NCI-H82 (cell line): ENCODE data around the gene CNIH4.
"Not testable (repeated sequence)": the region's sequence is repeated elsewhere in the genome, so short reads cannot be mapped to it uniquely, and the experiment has no call there.

Experiments
- DNase-seq: peaks from one replicate; lab custom pipeline; 2025; lab: John Stamatoyannopoulos, UW

CNIH4 gene

DNA sequence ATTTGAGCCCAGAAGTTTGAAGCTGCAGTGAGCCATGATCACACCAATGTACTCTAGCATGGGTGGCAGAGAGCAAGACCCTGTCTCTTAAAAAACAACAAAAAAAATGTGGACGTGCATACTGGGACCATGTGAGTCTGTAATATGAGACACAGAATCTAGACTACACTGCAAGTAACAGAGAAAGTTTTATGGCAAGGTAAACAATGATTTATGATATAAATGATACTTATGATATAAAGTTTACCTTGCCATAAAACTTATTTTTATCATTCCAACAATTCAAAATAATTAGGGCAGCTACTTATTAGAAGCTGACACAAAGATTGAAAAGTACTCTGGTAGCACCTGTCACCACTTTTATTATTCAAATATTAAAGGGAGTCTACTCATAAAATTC lies 43.2 kb downstream of the CNIH4 start:
- no peak for DNase-seq

DNA sequence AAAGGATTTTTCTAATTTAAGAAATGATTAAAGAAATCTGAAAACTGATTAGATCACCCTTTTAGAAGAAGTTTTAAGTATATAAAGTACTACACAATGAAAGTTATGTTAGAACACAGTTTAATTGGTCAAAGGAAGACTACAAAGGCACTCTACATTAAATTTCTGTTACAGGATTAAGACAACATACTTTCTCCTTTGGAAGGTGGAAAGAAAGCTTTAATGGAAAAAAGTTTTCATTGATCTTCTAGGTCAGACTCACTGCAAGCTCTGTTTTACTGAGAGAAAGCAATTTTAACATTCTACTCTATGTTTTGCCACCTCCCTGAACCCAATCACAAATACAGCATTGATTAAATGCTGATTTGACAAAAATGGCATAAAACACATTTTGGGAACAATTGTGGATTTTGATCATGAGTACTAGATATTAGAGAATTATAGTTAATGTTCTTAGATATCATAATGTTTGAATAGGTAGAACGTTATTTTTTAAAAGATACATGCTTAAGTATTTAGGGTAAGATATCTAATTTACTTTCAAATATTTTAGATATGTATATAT lies 45.9 kb downstream of the CNIH4 start:
- DNase-seq = no peak

DNA sequence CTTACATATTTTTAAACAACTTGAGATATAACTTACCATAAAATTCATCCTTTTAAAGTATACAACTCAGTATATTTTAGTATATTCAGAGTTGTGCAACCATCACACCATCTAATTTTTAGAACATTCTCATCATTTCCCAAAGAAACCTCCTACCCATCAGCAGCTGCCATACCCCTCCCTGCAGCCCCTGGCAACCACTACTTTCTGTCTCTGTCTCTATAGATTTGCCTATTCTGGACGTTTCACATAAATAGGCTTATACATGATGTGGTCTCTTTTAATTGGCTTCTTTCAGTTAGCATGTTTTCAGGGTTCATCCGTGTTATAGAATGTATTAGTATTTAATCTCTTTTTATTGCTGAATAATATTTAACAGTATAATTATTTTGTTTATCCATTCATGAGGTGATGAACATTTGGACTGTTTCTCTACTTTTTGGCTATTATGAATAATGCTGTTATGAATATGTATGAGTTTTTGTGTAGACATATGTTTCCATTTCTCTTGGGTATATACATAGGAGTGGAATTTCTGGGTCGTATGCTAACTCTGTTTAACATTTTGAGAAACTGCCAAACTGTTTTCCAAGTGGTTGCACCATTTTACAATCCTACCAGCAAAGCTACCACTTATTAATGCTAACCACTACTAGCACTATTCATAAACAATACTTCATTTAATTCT lies 48.4 kb downstream of the CNIH4 start:
- no peak for DNase-seq

DNA sequence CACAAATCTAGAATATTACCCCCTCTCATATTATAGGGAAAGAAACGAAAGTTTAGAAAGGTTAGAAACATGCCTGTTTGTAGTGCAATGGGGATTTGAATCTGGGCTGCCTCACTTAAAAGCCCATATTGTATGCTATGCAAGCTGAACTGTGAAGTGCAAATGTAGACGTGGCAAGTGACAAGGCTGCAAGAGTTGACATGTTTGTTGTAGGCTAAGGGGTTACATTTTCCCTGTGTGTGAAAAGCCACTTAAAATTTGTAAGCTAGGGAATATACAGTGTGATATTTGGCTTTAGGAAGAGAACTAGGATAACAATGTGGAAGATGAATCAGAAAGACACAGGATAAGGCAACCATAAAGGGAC lies 48.9 kb downstream of the CNIH4 start:
- DNase-seq = no peak

DNA sequence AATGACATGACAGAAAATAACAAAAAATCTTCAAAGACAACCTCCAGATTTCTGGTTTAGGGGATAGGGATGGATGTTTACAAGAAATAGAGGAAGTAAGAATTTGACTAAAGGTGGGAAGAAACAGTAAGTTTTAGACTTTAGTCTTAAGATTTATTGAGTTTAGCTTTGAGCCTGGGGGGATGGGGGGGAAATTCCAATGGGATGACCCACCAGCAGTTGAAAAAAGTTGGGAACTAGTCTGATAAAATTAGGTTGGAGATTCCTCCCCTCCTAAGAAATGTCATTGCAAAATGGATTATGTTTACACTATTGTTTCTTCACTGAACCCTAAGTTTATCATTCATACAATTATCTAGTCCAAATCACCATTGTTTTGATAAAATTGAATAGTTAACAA lies 49.5 kb downstream of the CNIH4 start:
- no peak for DNase-seq

DNA sequence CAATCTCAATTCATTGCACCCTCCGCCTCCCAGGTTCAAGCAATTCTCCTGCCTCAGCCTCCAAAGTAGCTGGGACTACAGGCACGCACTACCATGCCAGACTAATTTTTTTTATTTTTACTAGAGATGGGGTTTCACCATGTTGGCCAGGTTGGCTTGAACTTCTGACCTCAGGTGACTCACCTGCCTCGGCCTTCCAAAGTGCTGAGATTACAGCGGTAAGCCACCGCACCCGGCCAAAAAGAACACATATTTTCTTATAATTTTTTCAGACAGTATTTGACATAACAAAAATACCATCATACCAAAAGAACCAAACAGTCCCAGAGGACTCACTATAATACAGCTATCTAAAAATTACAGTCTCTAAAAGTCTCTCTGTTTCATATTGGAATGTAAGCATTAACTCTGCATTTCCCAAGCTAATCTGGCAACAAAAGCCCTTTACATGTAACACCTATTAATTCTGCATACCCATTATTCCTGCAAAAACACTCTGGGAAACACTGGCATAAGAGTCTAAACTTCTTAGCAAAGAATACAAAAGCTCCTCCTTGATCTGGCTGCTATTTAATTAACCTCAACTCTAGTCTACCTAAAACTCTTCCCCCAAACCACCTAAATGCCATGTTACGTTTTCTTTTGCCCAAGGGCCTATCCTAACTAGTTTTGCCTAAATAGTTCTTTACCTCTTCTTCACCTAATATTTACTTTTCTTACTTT lies 51.1 kb downstream of the CNIH4 start:
- no peak for DNase-seq

DNA sequence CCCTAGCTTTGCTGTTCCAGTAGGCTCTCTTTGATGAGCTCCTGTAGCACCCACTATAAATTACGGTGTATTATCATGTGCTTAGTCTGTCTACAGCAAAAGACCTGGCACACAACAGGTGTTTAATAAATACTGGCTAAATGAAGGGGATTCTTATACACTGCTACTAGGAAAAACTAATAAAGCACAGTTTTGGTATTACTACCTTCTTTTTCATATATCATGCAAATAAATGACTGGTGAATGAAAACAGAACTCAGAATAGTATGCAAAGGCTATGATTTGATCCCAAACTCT lies 51.6 kb downstream of the CNIH4 start:
- no peak for DNase-seq

DNA sequence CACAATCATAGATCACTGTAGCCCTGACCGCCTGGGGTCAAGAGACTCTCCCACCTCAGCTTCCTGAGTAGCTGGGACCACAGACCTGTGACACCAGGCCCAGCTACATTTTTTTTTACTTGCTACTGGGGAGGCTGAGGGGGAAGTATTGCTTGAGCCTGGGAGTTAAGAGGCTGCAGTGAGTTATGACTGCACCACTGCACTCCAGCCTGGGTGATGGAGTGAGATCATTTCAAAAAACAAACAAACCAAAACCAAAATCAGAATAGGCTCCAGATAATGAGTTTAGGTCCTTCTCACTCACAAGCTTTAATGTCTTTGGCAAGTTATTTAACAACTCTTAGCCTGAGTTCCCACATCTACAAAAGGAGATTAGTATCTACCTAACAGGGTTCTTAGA lies 55.1 kb downstream of the CNIH4 start:
- no peak for DNase-seq

DNA sequence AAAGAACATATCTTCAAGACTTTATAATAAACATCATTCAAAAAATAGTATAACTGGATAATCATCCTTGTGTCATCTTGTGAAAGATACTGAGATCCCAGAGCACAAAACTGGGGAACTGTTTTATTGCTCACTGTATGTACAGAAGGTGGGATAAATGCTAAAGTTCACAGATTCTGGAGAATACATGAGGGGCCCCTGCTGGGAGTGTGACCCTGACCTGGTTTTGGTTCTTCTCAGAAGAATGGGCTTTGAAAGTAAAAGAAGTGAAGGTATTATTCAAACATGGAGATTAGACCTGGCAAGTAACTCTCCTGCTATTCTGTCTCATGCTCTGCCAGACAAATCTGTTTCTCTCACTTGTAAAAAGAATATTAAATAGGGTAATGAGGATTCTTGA lies 63.4 kb downstream of the CNIH4 start:
- DNase-seq = no peak

DNA sequence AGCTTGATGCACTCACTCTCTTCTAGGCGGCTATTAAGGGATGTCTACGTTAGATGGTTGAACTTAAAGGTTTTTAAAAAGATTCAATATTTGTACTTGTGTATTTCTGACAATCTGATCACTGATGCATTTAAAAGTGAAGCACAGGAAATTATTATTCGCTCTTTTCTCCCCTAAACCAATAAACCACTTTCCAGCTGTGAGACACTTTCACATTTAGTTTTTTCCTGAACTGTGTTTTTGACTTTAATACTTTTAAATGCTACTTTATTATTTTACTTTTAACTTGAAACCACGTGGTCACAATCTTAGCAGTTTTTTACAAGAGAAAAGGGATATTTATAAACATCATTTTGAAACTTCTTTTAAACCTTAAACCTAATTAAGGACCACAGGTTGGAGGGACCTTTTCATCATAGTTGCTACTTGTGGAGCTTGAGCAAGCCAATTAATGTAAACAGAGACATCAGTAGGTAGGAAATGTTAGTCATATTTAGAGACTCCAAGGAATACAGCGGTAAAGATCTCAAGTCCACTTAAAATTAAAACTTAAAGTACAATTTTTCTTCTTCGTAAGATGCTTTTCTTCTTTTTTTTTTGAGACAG lies 68.7 kb downstream of the CNIH4 start:
- DNase-seq = no peak

DNA sequence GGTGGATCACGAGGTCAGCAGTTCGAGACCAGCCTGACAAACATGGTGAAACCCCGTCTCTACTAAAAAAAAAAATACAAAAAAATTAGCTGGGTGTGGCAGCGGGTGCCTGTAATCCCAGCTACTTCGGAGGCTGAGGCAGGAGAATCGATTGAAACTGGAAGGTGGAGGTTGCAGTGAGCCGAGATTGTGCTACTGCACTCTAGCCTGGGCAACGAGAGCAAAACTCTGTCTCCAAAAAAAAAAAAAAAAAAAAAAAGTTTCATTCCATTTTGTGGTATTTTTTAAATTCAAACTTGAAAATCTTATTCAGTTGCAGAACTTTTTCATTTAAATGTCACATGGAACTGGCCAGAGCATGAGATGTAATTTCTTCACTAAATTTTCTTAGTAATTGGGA lies 70.2 kb downstream of the CNIH4 start:
- not testable (repeated sequence) for DNase-seq

DNA sequence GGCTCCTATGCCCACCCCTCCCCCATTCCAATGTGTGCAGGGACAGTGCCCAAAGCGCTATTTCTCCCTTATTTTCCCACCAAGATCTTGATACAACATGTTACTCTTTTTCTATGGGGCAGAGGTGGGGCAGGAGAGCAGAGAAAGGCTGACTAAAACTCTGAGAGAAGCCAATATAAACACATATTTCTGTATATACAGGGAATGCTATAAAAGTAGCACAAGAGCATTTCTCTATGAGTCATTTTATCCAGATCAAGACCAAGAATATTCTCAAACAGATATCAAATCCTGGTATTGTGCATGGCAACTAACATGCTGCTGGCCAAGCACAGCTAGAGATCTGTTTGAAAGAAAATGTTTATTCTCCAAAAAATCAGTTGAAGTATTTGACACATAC lies 70.7 kb downstream of the CNIH4 start:
- DNase-seq = no peak

DNA sequence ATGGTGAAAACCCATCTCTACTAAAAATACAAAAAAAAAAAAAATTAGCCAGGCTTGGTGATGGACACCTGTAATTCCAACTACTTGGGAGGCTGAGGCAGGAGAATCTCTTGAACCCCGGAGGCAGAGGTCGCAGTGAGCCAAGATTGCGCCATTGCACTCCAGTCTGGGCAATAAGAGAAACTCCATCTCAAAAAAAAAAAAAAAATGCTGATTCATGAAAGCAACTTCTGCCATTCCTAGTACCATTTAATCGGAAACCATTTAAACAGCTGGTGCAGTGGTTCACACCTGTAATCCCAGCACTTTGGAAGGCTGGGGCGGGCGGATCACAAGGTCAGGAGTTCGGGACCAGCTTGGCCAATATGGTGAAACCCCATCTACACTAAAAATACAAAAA lies 72.0 kb downstream of the CNIH4 start:
- DNase-seq = not testable (repeated sequence)
